Osteocyte (in vitro differentiated cells): ENCODE data around the gene VPS8. TPM values are rescaled to one million over a fixed set of nuclear protein-coding genes. Genes with fewer than 3 reads are reported as not detected.

Experiments
- DNase-seq: peaks from one replicate; pipeline ENCODE4 v3.0.0; 2021; ENCODE audit warnings: mixed read lengths; ENCODE audit not compliant: unreplicated experiment; ENCODE audit errors: extremely low spot score
- H3K27ac Mint-ChIP-seq: one replicate; pipeline ENCODE4 v1.8.0; 2021; ENCODE audit warnings: mild to moderate bottlenecking, mixed read lengths; ENCODE audit not compliant: unreplicated experiment
- H3K27me3 Mint-ChIP-seq: one replicate; pipeline ENCODE4 v1.8.0; 2021; ENCODE audit warnings: mixed read lengths; ENCODE audit not compliant: unreplicated experiment
- H3K36me3 Mint-ChIP-seq: one replicate; pipeline ENCODE4 v1.8.0; 2021; ENCODE audit warnings: mixed read lengths; ENCODE audit not compliant: unreplicated experiment
- H3K4me1 Mint-ChIP-seq: one replicate; pipeline ENCODE4 v1.8.0; 2021; ENCODE audit warnings: mixed read lengths; ENCODE audit not compliant: unreplicated experiment
- H3K4me3 Mint-ChIP-seq: one replicate; pipeline ENCODE4 v1.8.0; 2021; ENCODE audit warnings: mild to moderate bottlenecking, moderate library complexity, mixed read lengths; ENCODE audit not compliant: unreplicated experiment
- H3K9me3 Mint-ChIP-seq: one replicate; pipeline ENCODE4 v1.8.0; 2021; ENCODE audit warnings: mixed read lengths; ENCODE audit not compliant: unreplicated experiment
- total RNA-seq: library from RNA; stranded (reverse); gene quantifications from 2 replicates; pipeline ENCODE4 v1.2.1, GENCODE V29; 2021
- TF ChIP-seq, protein P1 (sequence below): fragments of 200-600 bp; sonication (generic); IDR thresholded peaks from 2 replicates; pipeline ENCODE4 v1.5.0; 2021; ENCODE audit warnings: antibody characterized with exemption, mild to moderate bottlenecking, moderate library complexity

The VPS8 gene
- total RNA-seq, 1 donor from 2014 or later = 53.5 TPM

DNA sequence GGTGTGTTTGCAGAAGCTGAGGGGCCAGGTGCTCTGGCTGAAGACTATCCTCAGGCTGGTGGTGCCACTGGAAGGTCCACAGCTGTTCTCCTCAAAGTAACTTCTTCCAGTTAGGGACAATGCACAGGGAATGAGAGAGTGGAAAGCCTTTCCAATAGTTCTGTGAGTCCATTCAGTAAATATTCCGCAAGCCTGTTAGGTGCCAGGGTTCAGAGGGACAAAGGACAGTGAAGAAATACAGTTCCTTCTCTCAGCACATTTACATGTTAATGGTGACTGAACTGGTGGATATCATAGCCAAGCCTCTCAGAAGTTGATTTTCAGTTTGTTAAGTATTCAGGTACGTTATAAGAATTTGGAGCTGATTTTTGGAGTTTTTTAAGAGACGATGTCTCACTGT lies 218.4 kb downstream of the VPS8 start:
- no peak overlapping the region for H3K27ac Mint-ChIP-seq
- no peaks in the 10 kb centered on the region for H3K27me3 Mint-ChIP-seq
- H3K4me3 Mint-ChIP-seq = no peak overlapping the region
- TF ChIP-seq, protein P1, sequence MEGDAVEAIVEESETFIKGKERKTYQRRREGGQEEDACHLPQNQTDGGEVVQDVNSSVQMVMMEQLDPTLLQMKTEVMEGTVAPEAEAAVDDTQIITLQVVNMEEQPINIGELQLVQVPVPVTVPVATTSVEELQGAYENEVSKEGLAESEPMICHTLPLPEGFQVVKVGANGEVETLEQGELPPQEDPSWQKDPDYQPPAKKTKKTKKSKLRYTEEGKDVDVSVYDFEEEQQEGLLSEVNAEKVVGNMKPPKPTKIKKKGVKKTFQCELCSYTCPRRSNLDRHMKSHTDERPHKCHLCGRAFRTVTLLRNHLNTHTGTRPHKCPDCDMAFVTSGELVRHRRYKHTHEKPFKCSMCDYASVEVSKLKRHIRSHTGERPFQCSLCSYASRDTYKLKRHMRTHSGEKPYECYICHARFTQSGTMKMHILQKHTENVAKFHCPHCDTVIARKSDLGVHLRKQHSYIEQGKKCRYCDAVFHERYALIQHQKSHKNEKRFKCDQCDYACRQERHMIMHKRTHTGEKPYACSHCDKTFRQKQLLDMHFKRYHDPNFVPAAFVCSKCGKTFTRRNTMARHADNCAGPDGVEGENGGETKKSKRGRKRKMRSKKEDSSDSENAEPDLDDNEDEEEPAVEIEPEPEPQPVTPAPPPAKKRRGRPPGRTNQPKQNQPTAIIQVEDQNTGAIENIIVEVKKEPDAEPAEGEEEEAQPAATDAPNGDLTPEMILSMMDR = no peak
- H3K4me1 Mint-ChIP-seq = no peaks in the 10 kb centered on the region
- H3K9me3 Mint-ChIP-seq = no peaks in the 10 kb centered on the region
- H3K36me3 Mint-ChIP-seq = peaks cover 22% of the 10 kb centered on the region
- no peak for DNase-seq

DNA sequence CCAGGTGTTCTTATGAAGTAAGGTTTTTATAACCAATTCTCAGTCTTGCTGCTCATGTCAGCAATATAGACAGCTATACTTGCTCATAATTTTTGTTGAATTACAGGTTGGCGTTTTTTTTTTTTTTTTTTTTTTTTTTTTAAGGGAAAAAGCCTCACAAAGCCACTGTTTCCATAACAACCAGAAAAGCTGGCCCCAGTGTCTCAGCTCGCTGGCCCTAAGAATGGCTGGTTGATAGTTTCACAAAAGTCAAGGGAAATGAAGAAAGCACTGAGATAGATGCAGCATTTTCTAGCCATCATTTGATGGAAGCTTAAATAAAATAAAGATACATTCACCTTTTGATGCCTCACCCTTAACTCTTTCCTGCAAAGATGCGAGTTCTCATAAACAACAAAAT lies 219.0 kb downstream of the VPS8 start:
- Mint-ChIP-seq H3K36me3 (peaks cover 19% of the 10 kb centered on the region), H3K27me3 (no peaks in the 10 kb centered on the region), H3K4me1 (no peaks in the 10 kb centered on the region), H3K4me3 (no peak overlapping the region), H3K9me3 (peaks cover 5% of the 10 kb centered on the region), H3K27ac (no peak overlapping the region)
- no peak for DNase-seq
- TF ChIP-seq, protein P1 = no peak

DNA sequence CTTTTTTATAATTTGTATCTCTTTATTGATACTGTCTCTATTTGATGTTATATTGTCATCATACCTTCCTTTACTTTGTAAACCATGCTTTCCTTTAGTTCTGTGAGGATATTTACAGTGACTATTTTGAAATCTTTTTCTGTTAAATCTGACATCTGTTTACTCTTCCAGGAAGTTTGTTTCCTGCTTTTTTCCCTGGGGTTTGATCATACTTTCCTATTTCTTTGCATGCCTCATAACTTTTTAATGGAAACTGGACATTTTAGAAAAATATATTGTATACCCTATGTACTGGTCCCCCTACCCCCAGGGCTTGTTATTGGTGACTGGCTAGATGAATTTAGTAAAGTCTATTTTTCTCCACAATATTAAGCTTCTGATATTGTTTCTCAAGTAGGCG lies 225.8 kb downstream of the VPS8 start:
- H3K4me3 Mint-ChIP-seq = no peak overlapping the region
- peaks cover 17% of the 10 kb centered on the region for H3K9me3 Mint-ChIP-seq
- no peak overlapping the region for H3K27ac Mint-ChIP-seq
- TF ChIP-seq, protein P1 = no peak
- H3K27me3 Mint-ChIP-seq = no peaks in the 10 kb centered on the region
- H3K36me3 Mint-ChIP-seq = peaks cover 9% of the 10 kb centered on the region
- no peak for DNase-seq
- no peaks in the 10 kb centered on the region for H3K4me1 Mint-ChIP-seq

DNA sequence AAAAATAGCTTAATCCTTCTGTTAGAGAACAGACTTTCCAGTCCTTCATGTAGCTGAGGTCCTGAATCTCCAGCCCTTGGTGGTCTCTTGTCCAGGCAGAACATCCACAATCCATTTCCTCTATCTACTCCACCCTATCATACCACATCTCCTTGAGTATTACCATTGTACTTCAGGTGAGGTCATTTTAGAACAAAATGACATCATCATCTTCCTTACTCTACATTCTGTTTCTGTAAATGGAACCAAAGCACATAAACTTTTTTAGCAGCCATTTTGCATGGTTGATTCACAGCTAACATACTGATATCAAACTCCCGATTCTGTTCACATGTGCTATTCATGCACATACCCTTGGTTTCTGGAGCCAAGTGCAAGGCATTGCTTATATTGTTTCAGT lies 228.5 kb downstream of the VPS8 start:
- Mint-ChIP-seq H3K27me3 (no peaks in the 10 kb centered on the region), H3K4me1 (no peaks in the 10 kb centered on the region), H3K27ac (no peak overlapping the region), H3K9me3 (peaks cover 17% of the 10 kb centered on the region), H3K36me3 (peaks cover 8% of the 10 kb centered on the region), H3K4me3 (no peak overlapping the region)
- TF ChIP-seq, protein P1 = no peak
- no peak for DNase-seq

DNA sequence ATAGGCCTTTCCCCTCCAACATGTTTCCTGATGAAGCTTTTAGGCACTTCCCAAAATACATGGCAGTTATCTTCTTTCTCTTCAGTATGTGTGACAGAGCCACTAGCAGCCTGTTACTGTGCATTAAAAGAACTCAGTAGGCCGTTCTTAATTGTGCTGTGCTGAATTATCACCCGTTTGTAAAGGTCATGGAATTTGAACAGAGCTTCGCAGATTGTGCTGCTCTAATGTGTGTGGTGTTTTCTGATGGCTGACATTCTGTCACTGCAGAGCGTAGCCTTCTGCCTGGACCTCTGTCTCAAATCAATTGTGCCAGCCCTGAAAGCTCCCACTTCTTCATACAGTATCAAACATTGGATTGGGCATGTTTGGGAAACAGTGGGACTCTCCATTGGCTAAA lies 229.6 kb downstream of the VPS8 start:
- TF ChIP-seq, protein P1 = no peak
- no peak for DNase-seq
- Mint-ChIP-seq H3K4me1 (peaks cover 2% of the 10 kb centered on the region), H3K9me3 (peaks cover 9% of the 10 kb centered on the region), H3K4me3 (no peak overlapping the region), H3K27me3 (no peaks in the 10 kb centered on the region), H3K27ac (no peak overlapping the region), H3K36me3 (peaks cover 8% of the 10 kb centered on the region)
